ENCODE data around the gene SMC6.

Gene SMC6

GRCh38 chr2:17709897-17710296, 43.7 kb downstream of the SMC6 start:
- TF ChIP-seq, protein P1, sequence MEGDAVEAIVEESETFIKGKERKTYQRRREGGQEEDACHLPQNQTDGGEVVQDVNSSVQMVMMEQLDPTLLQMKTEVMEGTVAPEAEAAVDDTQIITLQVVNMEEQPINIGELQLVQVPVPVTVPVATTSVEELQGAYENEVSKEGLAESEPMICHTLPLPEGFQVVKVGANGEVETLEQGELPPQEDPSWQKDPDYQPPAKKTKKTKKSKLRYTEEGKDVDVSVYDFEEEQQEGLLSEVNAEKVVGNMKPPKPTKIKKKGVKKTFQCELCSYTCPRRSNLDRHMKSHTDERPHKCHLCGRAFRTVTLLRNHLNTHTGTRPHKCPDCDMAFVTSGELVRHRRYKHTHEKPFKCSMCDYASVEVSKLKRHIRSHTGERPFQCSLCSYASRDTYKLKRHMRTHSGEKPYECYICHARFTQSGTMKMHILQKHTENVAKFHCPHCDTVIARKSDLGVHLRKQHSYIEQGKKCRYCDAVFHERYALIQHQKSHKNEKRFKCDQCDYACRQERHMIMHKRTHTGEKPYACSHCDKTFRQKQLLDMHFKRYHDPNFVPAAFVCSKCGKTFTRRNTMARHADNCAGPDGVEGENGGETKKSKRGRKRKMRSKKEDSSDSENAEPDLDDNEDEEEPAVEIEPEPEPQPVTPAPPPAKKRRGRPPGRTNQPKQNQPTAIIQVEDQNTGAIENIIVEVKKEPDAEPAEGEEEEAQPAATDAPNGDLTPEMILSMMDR (IDR thresholded peaks at IDR 0.05; ENCODE audit: extremely low read depth, insufficient read depth, missing control alignments) = no peak
- in situ Hi-C loops (cut with MboI; ENCODE audit: low pct_unique_long_range_greater_than_20kb, low sequenced_read_pairs, unreplicated experiment) = no loop called here
- no peak for DNase-seq (ENCODE audit: low spot score)

- TF ChIP-seq, protein P1 (IDR thresholded peaks at IDR 0.05; ENCODE audit: extremely low read depth, insufficient read depth, missing control alignments) = no peak
- DNase-seq (ENCODE audit: low spot score) = no peak
- in situ Hi-C loops (cut with MboI; ENCODE audit: low pct_unique_long_range_greater_than_20kb, low sequenced_read_pairs, unreplicated experiment) = no loop called here
Measured at GRCh38 chr2:17708501-17708900, 45.1 kb downstream of the SMC6 start.

- no peak for DNase-seq (ENCODE audit: low spot score)
- TF ChIP-seq, protein P1 (IDR thresholded peaks at IDR 0.05; ENCODE audit: extremely low read depth, insufficient read depth, missing control alignments) = no peak
- in situ Hi-C loops (cut with MboI; ENCODE audit: low pct_unique_long_range_greater_than_20kb, low sequenced_read_pairs, unreplicated experiment) = no loop called here
Measured at GRCh38 chr2:17706845-17707244, 46.8 kb downstream of the SMC6 start.

GRCh38 chr2:17690776-17691175, 62.8 kb downstream of the SMC6 start:
- DNase-seq (ENCODE audit: low spot score) = no peak
- in situ Hi-C loops (cut with MboI; ENCODE audit: low pct_unique_long_range_greater_than_20kb, low sequenced_read_pairs, unreplicated experiment) = no loop called here
- TF ChIP-seq, protein P1 (IDR thresholded peaks at IDR 0.05; ENCODE audit: extremely low read depth, insufficient read depth, missing control alignments) = no peak

GRCh38 chr2:17689010-17689409, 64.6 kb downstream of the SMC6 start:
- in situ Hi-C loops (cut with MboI; ENCODE audit: low pct_unique_long_range_greater_than_20kb, low sequenced_read_pairs, unreplicated experiment) = no loop called here
- TF ChIP-seq, protein P1 (IDR thresholded peaks at IDR 0.05; ENCODE audit: extremely low read depth, insufficient read depth, missing control alignments) = no peak
- DNase-seq (ENCODE audit: low spot score) = no peak

- no peak for DNase-seq (ENCODE audit: low spot score)
- in situ Hi-C loops (cut with MboI; ENCODE audit: low pct_unique_long_range_greater_than_20kb, low sequenced_read_pairs, unreplicated experiment) = no loop called here
Measured at GRCh38 chr2:17688600-17688999, 65.0 kb downstream of the SMC6 start.

More at GRCh38 chr2:17688600-17688999, 65.0 kb downstream of the SMC6 start:
- TF ChIP-seq, protein P1 (IDR thresholded peaks at IDR 0.05; ENCODE audit: extremely low read depth, insufficient read depth, missing control alignments) = no peak

Measured in GM13977 (cell line).